Right lobe of liver (tissue), 6 donors: ENCODE data around the gene TREML1. TPM values are rescaled to one million over a fixed set of nuclear protein-coding genes. Genes with fewer than 3 reads are reported as not detected.

ENCODE experiments used
- ATAC-seq, 4 donors: fragments of 200-7000 bp; cut with Tn5 transposase; one replicate each; pipeline ENCODE4 v1.9.1; 2020; ENCODE audit warnings: mild to moderate bottlenecking in 4 of 4, moderate library complexity in 4 of 4
- DNase-seq, 3 donors: peaks; one replicate each; pipeline ENCODE4 v3.0.0-alpha.2; 2020
- H3K27ac ChIP-seq, 3 donors: fragments of 200-600 bp; one replicate each; pipeline ENCODE4 v1.8.0; 2022
- H3K27me3 ChIP-seq, 2 donors: fragments of 200-600 bp; one replicate each; pipeline ENCODE4 v1.8.0; 2022
- H3K36me3 ChIP-seq, 4 donors: fragments of 200-600 bp; sonication (generic) in 1 of 4; one replicate each; pipeline versions ENCODE4 v1.5.1 to v1.8.0; 2017 to 2022; ENCODE audit warnings: control low read depth in 1 of 4
- H3K4me1 ChIP-seq, 4 donors: fragments of 200-600 bp; sonication (generic) in 1 of 4; one replicate each; pipeline versions ENCODE4 v1.5.1 to v1.8.0; 2017 to 2022; ENCODE audit warnings: control low read depth in 1 of 4
- H3K4me3 ChIP-seq, 3 donors: fragments of 200-600 bp; one replicate each; pipeline ENCODE4 v1.8.0; 2022
- H3K9me3 ChIP-seq, 4 donors: fragments of 200-600 bp; sonication (generic) in 1 of 4; one replicate each; pipeline versions ENCODE4 v1.5.1 to v1.8.0; 2017 to 2022; ENCODE audit warnings: control low read depth in 1 of 4
- POLR2A ChIP-seq: fragments of 450-650 bp; IDR thresholded peaks from one replicate; pipeline ENCODE4 v1.6.1; 2017; ENCODE audit warnings: antibody characterized with exemption, mild to moderate bottlenecking
- WGBS: methylation state at CpG from one replicate; pipeline ENCODE4 v1.1.6; 2018; ENCODE audit warnings: low coverage, low lambda C conversion rate; ENCODE audit not compliant: insufficient coverage; ENCODE audit errors: missing lambda C conversion rate; 5-methylcytosine and 5-hydroxymethylcytosine counted together
- intact Hi-C, 2 donors: fragments of 100-400 bp; cut with DNase I; formaldehyde crosslinking; loops; one replicate each; pipeline versions ENCODE4 v1.11.2 to v1.14.1; 2022
- total RNA-seq, 6 experiments: library from RNA; depleted of rRNA in 2 of 6; stranded (reverse); fragments of >200 nt in 2 of 6; fragmentation: NEBNext Ultra II Directional in 3 of 6; extraction: Animal tissue kit (Norgen Biotek cat#: 25700) in 3 of 6; gene quantifications; one replicate each; pipeline versions ENCODE4 v1.1.0 to v1.2.4, GENCODE V29; 2016 to 2023
- TF ChIP-seq, protein P1 (sequence below), 4 donors: fragments of 200-600 bp in 3 of 4; fragments of 450-650 bp in 1 of 4; IDR thresholded peaks; one replicate each; pipeline versions ENCODE4 v1.5.1 to v1.8.0; 2016 to 2022; ENCODE audit warnings: antibody characterized with exemption in 4 of 4, mild to moderate bottlenecking in 2 of 4
- donor health status: DM: no; HTN: yes; CAD: no.
- donor health status: DM: no; HTN: no; CAD: no.
- donor health status: DM: no; HTN: no; CAD: no.
- donor health status: DM: no; HTN: yes; CAD: no.
- donor health status: DM: no; HTN: yes; CAD: no.

TREML1 gene
- total RNA-seq, 6 experiments from 2014 or later: 0.43 to 0.62 (median 0.46) TPM; not detected in 3

- Histone ChIP-seq H3K9me3 (no peaks in the 10 kb centered on the region), H3K27ac (no peak overlapping the region), H3K4me1 (no peaks in the 10 kb centered on the region), H3K27me3 (no peaks in the 10 kb centered on the region), H3K36me3 (no peaks in the 10 kb centered on the region), H3K4me3 (no peak overlapping the region)
- intact Hi-C loops: no loop called here
- TF ChIP-seq, protein P1, sequence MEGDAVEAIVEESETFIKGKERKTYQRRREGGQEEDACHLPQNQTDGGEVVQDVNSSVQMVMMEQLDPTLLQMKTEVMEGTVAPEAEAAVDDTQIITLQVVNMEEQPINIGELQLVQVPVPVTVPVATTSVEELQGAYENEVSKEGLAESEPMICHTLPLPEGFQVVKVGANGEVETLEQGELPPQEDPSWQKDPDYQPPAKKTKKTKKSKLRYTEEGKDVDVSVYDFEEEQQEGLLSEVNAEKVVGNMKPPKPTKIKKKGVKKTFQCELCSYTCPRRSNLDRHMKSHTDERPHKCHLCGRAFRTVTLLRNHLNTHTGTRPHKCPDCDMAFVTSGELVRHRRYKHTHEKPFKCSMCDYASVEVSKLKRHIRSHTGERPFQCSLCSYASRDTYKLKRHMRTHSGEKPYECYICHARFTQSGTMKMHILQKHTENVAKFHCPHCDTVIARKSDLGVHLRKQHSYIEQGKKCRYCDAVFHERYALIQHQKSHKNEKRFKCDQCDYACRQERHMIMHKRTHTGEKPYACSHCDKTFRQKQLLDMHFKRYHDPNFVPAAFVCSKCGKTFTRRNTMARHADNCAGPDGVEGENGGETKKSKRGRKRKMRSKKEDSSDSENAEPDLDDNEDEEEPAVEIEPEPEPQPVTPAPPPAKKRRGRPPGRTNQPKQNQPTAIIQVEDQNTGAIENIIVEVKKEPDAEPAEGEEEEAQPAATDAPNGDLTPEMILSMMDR (IDR thresholded peaks at IDR 0.05): no peak
- no peak for TF ChIP-seq POLR2A
- no peak for DNase-seq
- no peak for ATAC-seq
- 57% methylated on average over 3 of the region's 8 CpGs for WGBS
Measured at GRCh38 chr6:41187924-41188886, 34.1 kb upstream of the TREML1 start.

GRCh38 chr6:41186031-41186562 is 31.9 kb upstream of the TREML1 start:
- intact Hi-C loops: no loop called here
- WGBS: 43% methylated on average over 6 of the region's 10 CpGs
- H3K27me3 ChIP-seq: no peaks in the 10 kb centered on the region
- H3K36me3 ChIP-seq: no peaks in the 10 kb centered on the region
- TF ChIP-seq, protein P1 (IDR thresholded peaks at IDR 0.05): no peak
- TF ChIP-seq POLR2A: no peak
- no peak overlapping the region for H3K4me3 ChIP-seq
- ATAC-seq: no peak
- H3K4me1 ChIP-seq: no peaks in the 10 kb centered on the region
- H3K9me3 ChIP-seq: no peaks in the 10 kb centered on the region
- no peak for DNase-seq
- no peak overlapping the region for H3K27ac ChIP-seq

DNA sequence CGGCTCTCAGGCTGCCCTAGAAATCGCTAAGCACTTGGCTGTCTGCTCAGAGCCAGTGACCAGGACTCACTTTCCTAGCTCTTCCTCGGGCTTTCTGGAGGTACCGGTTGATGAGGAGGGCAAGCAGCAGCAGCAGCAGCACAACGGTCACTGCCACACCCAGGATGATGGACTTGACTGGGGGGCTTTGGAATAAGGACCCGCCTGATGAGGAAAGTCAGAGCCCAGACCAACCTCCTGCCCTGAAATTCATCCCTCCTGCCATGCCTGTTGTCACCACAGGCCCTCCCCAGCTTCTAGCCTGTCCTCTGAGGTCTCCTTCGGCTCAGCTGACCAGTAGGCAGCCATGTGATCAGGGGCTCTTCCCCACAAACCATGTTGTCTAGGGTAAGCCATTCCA is 30.6 kb upstream of the TREML1 start:
- no peaks in the 10 kb centered on the region for H3K9me3 ChIP-seq
- no peak for DNase-seq
- H3K27ac ChIP-seq: no peak overlapping the region
- intact Hi-C loops: no loop called here
- H3K27me3 ChIP-seq: no peaks in the 10 kb centered on the region
- no peaks in the 10 kb centered on the region for H3K4me1 ChIP-seq
- no peak overlapping the region for H3K4me3 ChIP-seq
- H3K36me3 ChIP-seq: no peaks in the 10 kb centered on the region
- WGBS: 56% methylated on average over 2 of the region's 7 CpGs
- TF ChIP-seq POLR2A: no peak
- TF ChIP-seq, protein P1 (IDR thresholded peaks at IDR 0.05): no peak
- no peak for ATAC-seq

DNA sequence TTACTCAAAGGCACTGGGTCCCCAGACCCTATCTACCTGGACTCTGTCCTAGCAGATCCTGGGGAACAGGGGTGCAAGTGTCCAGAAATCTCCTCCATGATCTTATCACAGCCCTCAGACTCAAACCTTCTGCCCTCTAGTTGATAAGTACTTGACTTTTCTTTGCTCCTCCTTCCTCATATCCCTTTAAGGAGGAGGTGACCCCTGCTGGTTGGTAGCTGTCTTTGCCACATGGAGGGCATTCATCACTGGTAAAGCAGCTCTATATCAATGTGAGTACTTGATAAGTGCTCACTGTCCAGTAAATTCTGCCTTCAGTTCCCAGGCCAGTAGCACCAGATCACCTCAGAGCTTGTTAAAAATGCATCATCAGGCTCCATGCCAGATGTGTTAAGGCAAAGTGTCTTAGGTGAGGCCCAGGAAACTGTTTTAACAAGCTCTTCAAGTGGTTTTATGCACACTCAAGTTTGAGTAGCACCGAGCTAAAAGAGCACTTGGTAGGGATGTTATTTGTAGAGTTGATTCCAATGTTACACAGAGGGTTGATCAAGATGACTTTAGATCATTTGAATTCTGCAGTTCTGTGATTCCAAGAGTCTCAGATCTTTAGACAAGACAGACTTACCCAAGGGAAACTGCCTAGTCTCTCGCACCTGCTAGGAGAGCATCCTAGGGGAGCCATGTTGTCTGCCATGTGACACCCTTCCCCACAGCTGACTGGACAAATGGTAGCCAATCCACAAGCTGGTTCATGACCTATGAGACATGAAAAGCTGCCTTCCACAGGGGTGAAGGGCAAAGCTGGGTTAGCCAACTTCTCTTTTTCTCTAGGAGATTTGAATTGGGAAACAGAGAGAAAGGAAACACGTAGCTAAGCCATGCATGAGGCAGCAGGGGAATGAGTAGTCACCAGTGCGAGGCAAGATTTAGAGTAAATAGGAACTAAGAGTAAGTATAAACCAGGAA is 28.2 kb upstream of the TREML1 start:
- H3K4me3 ChIP-seq: no peak overlapping the region
- WGBS: 64% methylated on average over 4 of the region's 4 CpGs
- intact Hi-C loops: no loop called here
- H3K27ac ChIP-seq: no peak overlapping the region
- no peak for TF ChIP-seq POLR2A
- TF ChIP-seq, protein P1 (IDR thresholded peaks at IDR 0.05): peak; percentile 43 to 65 (median 59)
- DNase-seq: no peak
- peak; percentile 77 to 87 (median 82) for ATAC-seq
- no peaks in the 10 kb centered on the region for H3K36me3 ChIP-seq
- no peaks in the 10 kb centered on the region for H3K27me3 ChIP-seq
- H3K4me1 ChIP-seq: no peaks in the 10 kb centered on the region
- no peaks in the 10 kb centered on the region for H3K9me3 ChIP-seq
